Colonic mucosa (tissue), 4 donors: Measurements from ENCODE around the gene ACBD3. TPM values are rescaled to one million over a fixed set of nuclear protein-coding genes. Genes with fewer than 3 reads are reported as not detected.

Experiments
- DNase-seq: peaks from one replicate; pipeline ENCODE4 v3.0.0-alpha.2; 2020
- H3K27ac ChIP-seq: fragments of 200-600 bp; one replicate; pipeline ENCODE4 v1.8.0; 2021
- H3K27me3 ChIP-seq: fragments of 200-600 bp; one replicate; pipeline ENCODE4 v1.8.0; 2021
- H3K36me3 ChIP-seq: fragments of 200-600 bp; one replicate; pipeline ENCODE4 v1.8.0; 2021
- H3K4me1 ChIP-seq: fragments of 200-600 bp; one replicate; pipeline ENCODE4 v1.8.0; 2021; ENCODE audit warnings: mild to moderate bottlenecking
- H3K4me3 ChIP-seq: fragments of 200-600 bp; one replicate; pipeline ENCODE4 v1.8.0; 2021
- H3K9ac ChIP-seq, 2 donors: one replicate each; pipeline ENCODE4 v1.7.0; 2013; ENCODE audit warnings: control low read depth in 2 of 2, low read depth in 2 of 2, low read length in 2 of 2
- H3K9me3 ChIP-seq: fragments of 200-600 bp; one replicate; pipeline ENCODE4 v1.8.0; 2021
- CTCF ChIP-seq: fragments of 200-600 bp; IDR thresholded peaks from one replicate; pipeline ENCODE4 v1.8.0; 2022; ENCODE audit warnings: antibody characterized with exemption, mild to moderate bottlenecking
- intact Hi-C: fragments of 100-400 bp; cut with DNase I; formaldehyde crosslinking; loops from one replicate; pipeline ENCODE4 v1.14.1; 2022
- total RNA-seq, 2 donors: library from RNA; stranded (reverse); fragmentation: NEBNext Ultra II Directional in 1 of 2; extraction: Animal tissue kit (Norgen Biotek cat#: 25700) in 1 of 2; gene quantifications; one replicate each; pipeline ENCODE4 v1.2.1, GENCODE V29; 2021
- donor health status: healthy.
- donor health status: DM: no; HTN: no; CAD: no.
- donor health status: DM: no; HTN: no; CAD: no.

Gene ACBD3
- total RNA-seq, 2 donors from 2014 or later: 46.6 to 61.6 TPM

GRCh38 chr1:226119169-226119568 lies 67.4 kb downstream of the ACBD3 start:
- no peak for TF ChIP-seq CTCF
- intact Hi-C loops: no loop called here

GRCh38 chr1:226118357-226118756 lies 68.2 kb downstream of the ACBD3 start:
- no peak for DNase-seq
- Histone ChIP-seq H3K4me1 (no peaks in the 10 kb centered on the region), H3K27me3 (no peaks in the 10 kb centered on the region), H3K27ac (no peak overlapping the region), H3K36me3 (no peaks in the 10 kb centered on the region), H3K4me3 (no peak overlapping the region), H3K9me3 (no peaks in the 10 kb centered on the region), H3K9ac (no peak overlapping the region)
- intact Hi-C loops: no loop called here
- TF ChIP-seq CTCF: no peak

More at GRCh38 chr1:226119169-226119568, 67.4 kb downstream of the ACBD3 start:
- DNase-seq: no peak
- H3K9me3 ChIP-seq: no peaks in the 10 kb centered on the region
- H3K27me3 ChIP-seq: no peaks in the 10 kb centered on the region
- no peaks in the 10 kb centered on the region for H3K36me3 ChIP-seq
- H3K4me3 ChIP-seq: no peak overlapping the region
- H3K27ac ChIP-seq: no peak overlapping the region
- peaks cover 4% of the 10 kb centered on the region for H3K4me1 ChIP-seq
- no peak overlapping the region for H3K9ac ChIP-seq

GRCh38 chr1:226117330-226117729 lies 69.2 kb downstream of the ACBD3 start:
- no peak for TF ChIP-seq CTCF

GRCh38 chr1:226116673-226117072 lies 69.9 kb downstream of the ACBD3 start:
- Histone ChIP-seq H3K9ac (no peak overlapping the region), H3K27me3 (no peaks in the 10 kb centered on the region), H3K27ac (no peak overlapping the region), H3K4me3 (no peak overlapping the region), H3K9me3 (no peaks in the 10 kb centered on the region), H3K4me1 (peaks cover 1% of the 10 kb centered on the region), H3K36me3 (no peaks in the 10 kb centered on the region)
- TF ChIP-seq CTCF: no peak
- DNase-seq: no peak
- intact Hi-C loops: no loop called here

More at GRCh38 chr1:226117330-226117729, 69.2 kb downstream of the ACBD3 start:
- no peaks in the 10 kb centered on the region for H3K4me1 ChIP-seq
- intact Hi-C loops: no loop called here
- no peaks in the 10 kb centered on the region for H3K36me3 ChIP-seq
- DNase-seq: no peak
- no peak overlapping the region for H3K9ac ChIP-seq
- H3K9me3 ChIP-seq: no peaks in the 10 kb centered on the region
- no peaks in the 10 kb centered on the region for H3K27me3 ChIP-seq
- no peak overlapping the region for H3K4me3 ChIP-seq
- H3K27ac ChIP-seq: no peak overlapping the region

- Histone ChIP-seq H3K9me3 (no peaks in the 10 kb centered on the region), H3K4me1 (peaks cover 8% of the 10 kb centered on the region), H3K4me3 (no peak overlapping the region), H3K9ac (no peak overlapping the region), H3K36me3 (no peaks in the 10 kb centered on the region), H3K27me3 (no peaks in the 10 kb centered on the region), H3K27ac (no peak overlapping the region)
- intact Hi-C loops: no loop called here
- DNase-seq: no peak
- no peak for TF ChIP-seq CTCF
Observed at GRCh38 chr1:226112626-226113025, 73.9 kb downstream of the ACBD3 start.

GRCh38 chr1:226111883-226112261 lies 74.7 kb downstream of the ACBD3 start:
- Histone ChIP-seq H3K9me3 (no peaks in the 10 kb centered on the region), H3K36me3 (no peaks in the 10 kb centered on the region), H3K27ac (no peak overlapping the region), H3K4me1 (peaks cover 8% of the 10 kb centered on the region), H3K27me3 (no peaks in the 10 kb centered on the region), H3K9ac (peak overlapping the region in 1 of 2 donors; percentile 88), H3K4me3 (no peak overlapping the region)
- intact Hi-C loops: no loop called here
- TF ChIP-seq CTCF: no peak
- no peak for DNase-seq
